Activated T-helper 17 cell treated with anti-CD3 and anti-CD28 coated beads, Interleukin-2, amount 50 U/mL, for 72 hours (primary cell): Measurements from ENCODE around the gene S100A4. TPM values are rescaled to one million over a fixed set of nuclear protein-coding genes. Genes with fewer than 3 reads are reported as not detected.

ENCODE experiments used
- ATAC-seq: fragments of 150-1000 bp; cut with Tn5 transposase; replicated peaks from 2 replicates; pipeline ENCODE4 v1.10.0; 2021; ENCODE audit warnings: mild to moderate bottlenecking, moderate library complexity
- H3K27ac Mint-ChIP-seq: one replicate; pipeline ENCODE4 v1.8.0; 2022; ENCODE audit warnings: mixed read lengths
- H3K27me3 Mint-ChIP-seq: one replicate; pipeline ENCODE4 v1.8.0; 2022; ENCODE audit warnings: mixed read lengths
- H3K36me3 Mint-ChIP-seq: one replicate; pipeline ENCODE4 v1.8.0; 2022; ENCODE audit warnings: low read depth, mild to moderate bottlenecking, mixed read lengths
- H3K4me1 Mint-ChIP-seq: one replicate; pipeline ENCODE4 v1.8.0; 2022; ENCODE audit warnings: mixed read lengths
- H3K4me3 Mint-ChIP-seq: one replicate; pipeline ENCODE4 v1.8.0; 2022; ENCODE audit warnings: mild to moderate bottlenecking, mixed read lengths
- H3K9me3 Mint-ChIP-seq: one replicate; pipeline ENCODE4 v1.8.0; 2022; ENCODE audit warnings: mixed read lengths
- total RNA-seq, 2 donors: library from RNA; stranded (reverse); gene quantifications; one replicate each; pipeline ENCODE4 v1.2.3, GENCODE V29; 2022

The S100A4 gene
- total RNA-seq, 2 donors from 2014 or later: 1,035 to 1,445 TPM

DNA sequence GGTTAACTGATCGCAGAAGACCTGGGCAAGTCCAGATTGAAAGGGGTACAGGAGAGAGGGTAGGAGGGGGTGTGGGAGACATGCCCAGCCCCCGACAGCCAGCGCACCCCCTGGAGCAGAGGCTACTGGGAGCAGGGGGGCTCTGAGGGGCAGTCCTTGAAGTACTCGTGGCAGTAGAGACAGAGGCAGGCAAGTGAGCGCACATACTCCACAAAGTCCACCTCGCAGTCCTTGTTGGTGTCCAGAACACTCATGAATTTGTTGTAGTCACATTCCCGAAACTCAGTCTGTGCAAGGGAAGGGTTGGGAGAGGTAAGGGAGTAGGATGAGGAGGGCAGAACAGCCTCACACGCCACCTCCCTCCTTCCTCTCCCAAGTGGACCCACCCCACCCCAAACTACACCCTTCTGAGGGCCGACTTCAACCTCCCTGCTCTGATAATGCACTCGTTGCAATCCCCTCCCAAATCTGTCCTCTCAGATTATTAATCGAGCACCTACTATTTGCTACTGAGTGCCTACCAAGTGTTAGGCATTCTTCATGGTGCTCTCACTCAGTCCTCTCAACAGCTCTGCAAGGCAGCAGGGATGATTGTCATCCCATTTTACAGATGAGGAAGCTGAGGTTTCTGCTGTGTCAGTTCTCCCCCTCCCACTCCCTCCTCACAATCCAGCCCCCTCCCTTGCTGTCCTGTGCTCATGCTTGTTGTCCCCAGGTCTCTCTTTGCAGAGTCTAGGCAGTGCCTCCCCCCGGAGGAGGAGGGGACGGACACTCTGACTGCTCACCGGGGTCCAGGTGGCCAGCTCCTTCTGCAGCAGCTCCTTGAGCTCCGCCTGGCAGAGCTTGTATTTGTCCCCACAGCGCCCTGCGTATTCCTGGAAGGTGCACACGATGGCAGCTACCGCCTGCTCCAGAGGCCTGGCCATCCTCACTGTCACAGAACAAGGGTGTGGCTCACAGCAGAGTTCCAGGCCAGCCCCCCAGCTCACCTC, 2.2 kb upstream of the S100A4 start:
- no peaks in the 10 kb centered on the region for H3K9me3 Mint-ChIP-seq
- H3K36me3 Mint-ChIP-seq: peaks cover 32% of the 10 kb centered on the region
- no peaks in the 10 kb centered on the region for H3K27me3 Mint-ChIP-seq
- H3K4me3 Mint-ChIP-seq: peak overlapping the region; percentile 98
- no peak for ATAC-seq
- H3K27ac Mint-ChIP-seq: peak overlapping the region; percentile 66
- peaks cover 22% of the 10 kb centered on the region for H3K4me1 Mint-ChIP-seq

- H3K4me3 Mint-ChIP-seq: peak overlapping the region; percentile 98
- H3K36me3 Mint-ChIP-seq: peaks cover 41% of the 10 kb centered on the region
Observed at GRCh38 chr1:153546796-153547559, 1.4 kb upstream of the S100A4 start.

GRCh38 chr1:153546371-153546770, 765 bp upstream of the S100A4 start:
- Mint-ChIP-seq H3K4me1 (peaks cover 37% of the 10 kb centered on the region), H3K9me3 (no peaks in the 10 kb centered on the region), H3K27me3 (no peaks in the 10 kb centered on the region), H3K4me3 (peak overlapping the region; percentile 98), H3K36me3 (peaks cover 46% of the 10 kb centered on the region), H3K27ac (peak overlapping the region; percentile 98)
- no peak for ATAC-seq

More at GRCh38 chr1:153546796-153547559, 1.4 kb upstream of the S100A4 start:
- no peak for ATAC-seq
- Mint-ChIP-seq H3K27me3 (no peaks in the 10 kb centered on the region), H3K9me3 (no peaks in the 10 kb centered on the region), H3K4me1 (peaks cover 31% of the 10 kb centered on the region), H3K27ac (peak overlapping the region; percentile 98)

- ATAC-seq: no peak
- H3K9me3 Mint-ChIP-seq: no peaks in the 10 kb centered on the region
- peaks cover 51% of the 10 kb centered on the region for H3K36me3 Mint-ChIP-seq
- peaks cover 51% of the 10 kb centered on the region for H3K4me1 Mint-ChIP-seq
- H3K27ac Mint-ChIP-seq: peak overlapping the region; percentile 98
- peak overlapping the region; percentile 98 for H3K4me3 Mint-ChIP-seq
- no peaks in the 10 kb centered on the region for H3K27me3 Mint-ChIP-seq
Observed at GRCh38 chr1:153544453-153545066, 1.0 kb downstream of the S100A4 start.

DNA sequence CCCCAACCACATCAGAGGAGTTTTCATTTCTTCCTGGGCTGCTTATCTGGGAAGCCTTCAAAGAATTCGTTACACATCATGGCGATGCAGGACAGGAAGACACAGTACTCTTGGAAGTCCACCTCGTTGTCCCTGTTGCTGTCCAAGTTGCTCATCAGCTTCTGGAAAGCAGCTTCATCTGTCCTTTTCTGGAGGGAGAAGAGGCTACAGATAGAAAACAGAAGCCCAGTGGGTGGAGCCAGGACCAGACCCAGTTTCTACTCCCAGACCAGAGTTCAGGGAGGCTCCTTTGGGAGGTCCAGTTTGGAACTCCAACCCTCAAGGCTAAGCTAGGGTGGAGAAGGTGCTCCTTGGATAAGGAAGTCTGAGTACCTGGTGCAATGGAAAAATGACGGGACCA, 1.9 kb downstream of the S100A4 start:
- Mint-ChIP-seq H3K4me3 (peak overlapping the region; percentile 98), H3K36me3 (peaks cover 51% of the 10 kb centered on the region), H3K9me3 (no peaks in the 10 kb centered on the region), H3K27me3 (no peaks in the 10 kb centered on the region), H3K27ac (peak overlapping the region; percentile 98), H3K4me1 (peaks cover 55% of the 10 kb centered on the region)
- no peak for ATAC-seq

- peaks cover 55% of the 10 kb centered on the region for H3K4me1 Mint-ChIP-seq
- peak overlapping the region; percentile 98 for H3K27ac Mint-ChIP-seq
- no peak for ATAC-seq
- peak overlapping the region; percentile 98 for H3K4me3 Mint-ChIP-seq
- H3K9me3 Mint-ChIP-seq: no peaks in the 10 kb centered on the region
- peaks cover 51% of the 10 kb centered on the region for H3K36me3 Mint-ChIP-seq
- H3K27me3 Mint-ChIP-seq: no peaks in the 10 kb centered on the region
Observed at GRCh38 chr1:153542956-153543711, 2.5 kb downstream of the S100A4 start.

GRCh38 chr1:153541641-153542590, 3.7 kb downstream of the S100A4 start:
- H3K4me3 Mint-ChIP-seq: peak overlapping the region; percentile 98
- no peaks in the 10 kb centered on the region for H3K27me3 Mint-ChIP-seq
- H3K27ac Mint-ChIP-seq: peak overlapping the region; percentile 98
- peaks cover 51% of the 10 kb centered on the region for H3K36me3 Mint-ChIP-seq
- H3K9me3 Mint-ChIP-seq: no peaks in the 10 kb centered on the region
- no peak for ATAC-seq
- peaks cover 55% of the 10 kb centered on the region for H3K4me1 Mint-ChIP-seq

- Mint-ChIP-seq H3K4me1 (peaks cover 55% of the 10 kb centered on the region), H3K36me3 (peaks cover 54% of the 10 kb centered on the region)
Observed at GRCh38 chr1:153540394-153541361, 4.9 kb downstream of the S100A4 start, which contains the start of gene S100A5. Gene S100A5, minus strand, starts transcription at chr1:153540934. Its CDS starts 743 bp downstream, at chr1:153540191.

GRCh38 chr1:153539395-153540093, 6.1 kb downstream of the S100A4 start:
- Mint-ChIP-seq H3K4me3 (peak overlapping the region; percentile 98), H3K9me3 (no peaks in the 10 kb centered on the region), H3K36me3 (peaks cover 54% of the 10 kb centered on the region), H3K27ac (peak overlapping the region; percentile 98), H3K27me3 (no peaks in the 10 kb centered on the region), H3K4me1 (peaks cover 54% of the 10 kb centered on the region)
- ATAC-seq: no peak

More at GRCh38 chr1:153540394-153541361, 4.9 kb downstream of the S100A4 start, which contains the start of gene S100A5:
- H3K27ac Mint-ChIP-seq: peak within 1 kb of the TSS; percentile 98
- H3K9me3 Mint-ChIP-seq: no peaks in the 10 kb centered on the region
- ATAC-seq: peak; percentile 15
- H3K4me3 Mint-ChIP-seq: peak within 1 kb of the TSS; percentile 98
- no peaks in the 10 kb centered on the region for H3K27me3 Mint-ChIP-seq

GRCh38 chr1:153538315-153538821, 7.2 kb downstream of the S100A4 start:
- Mint-ChIP-seq H3K27ac (no peak overlapping the region), H3K36me3 (peaks cover 54% of the 10 kb centered on the region)

GRCh38 chr1:153537376-153537730, 8.3 kb downstream of the S100A4 start:
- no peaks in the 10 kb centered on the region for H3K27me3 Mint-ChIP-seq
- H3K36me3 Mint-ChIP-seq: peaks cover 54% of the 10 kb centered on the region
- no peak for ATAC-seq
- no peaks in the 10 kb centered on the region for H3K9me3 Mint-ChIP-seq
- H3K27ac Mint-ChIP-seq: peak overlapping the region; percentile 94
- H3K4me3 Mint-ChIP-seq: peak overlapping the region; percentile 96
- peaks cover 55% of the 10 kb centered on the region for H3K4me1 Mint-ChIP-seq

More at GRCh38 chr1:153538315-153538821, 7.2 kb downstream of the S100A4 start:
- Mint-ChIP-seq H3K9me3 (no peaks in the 10 kb centered on the region), H3K4me1 (peaks cover 57% of the 10 kb centered on the region), H3K27me3 (no peaks in the 10 kb centered on the region), H3K4me3 (peak overlapping the region; percentile 96)
- ATAC-seq: no peak
